K562 (cell line): ENCODE data around the gene SOCS3. TPM values are rescaled to one million over a fixed set of nuclear protein-coding genes. Genes with fewer than 3 reads are reported as not detected.

ENCODE experiments used
- AFF4 ChIP-seq: sonication (generic); formaldehyde crosslinking; IDR thresholded peaks from 2 replicates; pipeline ENCODE4 v1.8.0; 2023; ENCODE audit warnings: mild to moderate bottlenecking, missing genetic modification reagents
- ATF4 ChIP-seq: fragments of 450-650 bp; formaldehyde crosslinking; IDR thresholded peaks from 2 replicates; pipeline ENCODE4 v1.4.0; 2022; ENCODE audit warnings: mild to moderate bottlenecking, moderate library complexity
- BCL6 ChIP-seq: fragments of 250-450 bp; sonication (Bioruptor Pico); IDR thresholded peaks from 2 replicates; pipeline ENCODE4 v1.4.0; 2020
- CEBPB ChIP-seq: fragments of 450-650 bp; IDR thresholded peaks from 2 replicates; pipeline ENCODE4 v1.6.1; 2016; ENCODE audit warnings: missing genetic modification characterization, missing compliant biosample characterization
- CHD4 ChIP-seq: fragments of 200-600 bp; sonication (generic); IDR thresholded peaks from 3 replicates; pipeline ENCODE4 v1.6.1; 2012; ENCODE audit warnings: low read depth, mild to moderate bottlenecking, mixed read lengths, low read length, inconsistent platforms; ENCODE audit not compliant: insufficient read depth, insufficient replicate concordance, poor library complexity, severe bottlenecking
- CTBP1 ChIP-seq: fragments of 450-650 bp; IDR thresholded peaks from 2 replicates; pipeline ENCODE4 v1.6.1; 2016; ENCODE audit warnings: borderline replicate concordance
- EWSR1 ChIP-seq: fragments of 450-650 bp; IDR thresholded peaks from 2 replicates; pipeline ENCODE4 v1.6.1; 2018; ENCODE audit warnings: borderline replicate concordance, mild to moderate bottlenecking, low read depth, moderate library complexity; ENCODE audit not compliant: partially characterized antibody
- HIVEP1 ChIP-seq: fragments of 250-450 bp; sonication (Bioruptor Pico); IDR thresholded peaks from 2 replicates; pipeline ENCODE4 v1.4.0; 2020; ENCODE audit warnings: mild to moderate bottlenecking
- IRF1 ChIP-seq: sonication (generic); formaldehyde crosslinking; IDR thresholded peaks from 2 replicates; pipeline ENCODE4 v1.8.0; 2022; ENCODE audit warnings: missing genetic modification reagents, mild to moderate bottlenecking, borderline replicate concordance
- POLR2A ChIP-seq: fragments of 450-650 bp; conservative IDR thresholded peaks from 2 replicates; pipeline ENCODE4 v1.6.1; 2016
- RFX7 ChIP-seq: fragments of 250-450 bp; sonication (Bioruptor Pico); IDR thresholded peaks from 2 replicates; pipeline ENCODE4 v1.5.1; 2021; ENCODE audit warnings: mild to moderate bottlenecking
- XRCC3 ChIP-seq: fragments of 450-650 bp; IDR thresholded peaks from 2 replicates; pipeline ENCODE4 v1.6.1; 2017; ENCODE audit warnings: mild to moderate bottlenecking, moderate library complexity
- ZKSCAN1 ChIP-seq: fragments of 150-350 bp; IDR thresholded peaks from 2 replicates; pipeline ENCODE4 v1.6.1; 2016; ENCODE audit warnings: low read depth, low read length
- ZNF766 ChIP-seq: fragments of 200-800 bp; sonication (Bioruptor generic); conservative IDR thresholded peaks from 2 replicates; pipeline ENCODE4 v1.6.1; 2016; ENCODE audit warnings: missing genetic modification characterization, missing compliant biosample characterization
- polyA plus RNA-seq, 8 experiments: library from polyadenylated mRNA; depleted of rRNA in 4 of 8; stranded (reverse) in 5 of 8; unstranded in 3 of 8; fragments of >200 nt; fragmentation: Nextera tagmentation in 2 of 8; fragmentation: Illumina TruSeq in 1 of 8; extraction: Ambion mirVana in 2 of 8; extraction: Trizol in 1 of 8; gene quantifications; 2 replicates each; pipeline versions ENCODE4 v1.2.1 to v1.2.3, GENCODE V29; 2011 to 2014; ENCODE audit warnings: inconsistent platforms in 1 of 8, missing spikeins in 1 of 8
- total RNA-seq, 7 experiments: library from RNA; depleted of rRNA in 6 of 7; stranded (reverse); fragments of >200 nt in 6 of 7; fragmentation: Illumina TruSeq in 2 of 7; extraction: Trizol in 2 of 7; gene quantifications; 2 replicates each; pipeline versions ENCODE4 v1.2.1 to v1.2.3, GENCODE V29; 2011 to 2021; ENCODE audit warnings: low replicate concordance in 1 of 7
- TF ChIP-seq, protein P1 (sequence below), 2 experiments: fragments of 450-650 bp; IDR thresholded peaks; 2 replicates each; pipeline ENCODE4 v1.6.1; 2018; ENCODE audit warnings: mild to moderate bottlenecking in 2 of 2, low read depth in 1 of 2; ENCODE audit not compliant: partially characterized antibody in 2 of 2
- TF ChIP-seq, protein P2 (sequence below): fragments of 250-450 bp; sonication (Bioruptor Pico); IDR thresholded peaks from 2 replicates; pipeline ENCODE4 v1.4.0; 2020; ENCODE audit warnings: mild to moderate bottlenecking, moderate library complexity

SOCS3 gene
- total and polyA plus RNA-seq, 9 of the 15 experiments (the other 6 are each of a cell fraction or from before 2014, with no cell fraction given): 0.56 to 38.9 (median 13.7) TPM

GRCh38 chr17:78313735-78314648 is 45.9 kb downstream of the SOCS3 start (continued):
- TF ChIP-seq IRF1 (CRISPR knock-in tag) (no peak), XRCC3 (no peak), ATF4 (CRISPR knock-in tag) (no peak), CHD4 (peak; percentile 56), CEBPB (no peak), RFX7 (CRISPR knock-in tag) (no peak), EWSR1 (no peak), POLR2A (no peak; the same call in 1 of the 2 replicates), HIVEP1 (CRISPR knock-in tag) (no peak), CTBP1 (peak; percentile 87), BCL6 (CRISPR knock-in tag) (no peak), AFF4 (no peak), ZKSCAN1 (no peak), ZNF766 (CRISPR knock-in tag) (no peak)
- TF ChIP-seq, protein P1, sequence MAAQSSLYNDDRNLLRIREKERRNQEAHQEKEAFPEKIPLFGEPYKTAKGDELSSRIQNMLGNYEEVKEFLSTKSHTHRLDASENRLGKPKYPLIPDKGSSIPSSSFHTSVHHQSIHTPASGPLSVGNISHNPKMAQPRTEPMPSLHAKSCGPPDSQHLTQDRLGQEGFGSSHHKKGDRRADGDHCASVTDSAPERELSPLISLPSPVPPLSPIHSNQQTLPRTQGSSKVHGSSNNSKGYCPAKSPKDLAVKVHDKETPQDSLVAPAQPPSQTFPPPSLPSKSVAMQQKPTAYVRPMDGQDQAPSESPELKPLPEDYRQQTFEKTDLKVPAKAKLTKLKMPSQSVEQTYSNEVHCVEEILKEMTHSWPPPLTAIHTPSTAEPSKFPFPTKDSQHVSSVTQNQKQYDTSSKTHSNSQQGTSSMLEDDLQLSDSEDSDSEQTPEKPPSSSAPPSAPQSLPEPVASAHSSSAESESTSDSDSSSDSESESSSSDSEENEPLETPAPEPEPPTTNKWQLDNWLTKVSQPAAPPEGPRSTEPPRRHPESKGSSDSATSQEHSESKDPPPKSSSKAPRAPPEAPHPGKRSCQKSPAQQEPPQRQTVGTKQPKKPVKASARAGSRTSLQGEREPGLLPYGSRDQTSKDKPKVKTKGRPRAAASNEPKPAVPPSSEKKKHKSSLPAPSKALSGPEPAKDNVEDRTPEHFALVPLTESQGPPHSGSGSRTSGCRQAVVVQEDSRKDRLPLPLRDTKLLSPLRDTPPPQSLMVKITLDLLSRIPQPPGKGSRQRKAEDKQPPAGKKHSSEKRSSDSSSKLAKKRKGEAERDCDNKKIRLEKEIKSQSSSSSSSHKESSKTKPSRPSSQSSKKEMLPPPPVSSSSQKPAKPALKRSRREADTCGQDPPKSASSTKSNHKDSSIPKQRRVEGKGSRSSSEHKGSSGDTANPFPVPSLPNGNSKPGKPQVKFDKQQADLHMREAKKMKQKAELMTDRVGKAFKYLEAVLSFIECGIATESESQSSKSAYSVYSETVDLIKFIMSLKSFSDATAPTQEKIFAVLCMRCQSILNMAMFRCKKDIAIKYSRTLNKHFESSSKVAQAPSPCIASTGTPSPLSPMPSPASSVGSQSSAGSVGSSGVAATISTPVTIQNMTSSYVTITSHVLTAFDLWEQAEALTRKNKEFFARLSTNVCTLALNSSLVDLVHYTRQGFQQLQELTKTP (IDR thresholded peaks at IDR 0.05; ENCODE audit: low read depth in 1 of 2, partially characterized antibody in 2 of 2): no peak
- TF ChIP-seq, protein P2, sequence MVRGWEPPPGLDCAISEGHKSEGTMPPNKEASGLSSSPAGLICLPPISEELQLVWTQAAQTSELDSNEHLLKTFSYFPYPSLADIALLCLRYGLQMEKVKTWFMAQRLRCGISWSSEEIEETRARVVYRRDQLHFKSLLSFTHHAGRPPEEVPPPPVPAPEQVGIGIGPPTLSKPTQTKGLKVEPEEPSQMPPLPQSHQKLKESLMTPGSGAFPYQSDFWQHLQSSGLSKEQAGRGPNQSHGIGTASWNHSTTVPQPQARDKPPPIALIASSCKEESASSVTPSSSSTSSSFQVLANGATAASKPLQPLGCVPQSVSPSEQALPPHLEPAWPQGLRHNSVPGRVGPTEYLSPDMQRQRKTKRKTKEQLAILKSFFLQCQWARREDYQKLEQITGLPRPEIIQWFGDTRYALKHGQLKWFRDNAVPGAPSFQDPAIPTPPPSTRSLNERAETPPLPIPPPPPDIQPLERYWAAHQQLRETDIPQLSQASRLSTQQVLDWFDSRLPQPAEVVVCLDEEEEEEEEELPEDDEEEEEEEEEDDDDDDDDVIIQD (CRISPR knock-in tag): no peak
